SU-DHL-6 (cell line): ENCODE data around the gene DPH1.

Experiments used
- H2AFZ ChIP-seq: fragments of 200-600 bp; sonication (generic); 2 replicates; pipeline ENCODE4 v1.6.1; 2014; ENCODE audit warnings: low read depth, mild to moderate bottlenecking, moderate library complexity, mixed read lengths, antibody characterized with exemption, low read length; ENCODE audit not compliant: severe bottlenecking
- H3F3A ChIP-seq: fragments of 200-600 bp; shearing (Covaris generic); 2 replicates; pipeline ENCODE4 v1.6.0; 2016; ENCODE audit warnings: antibody characterized with exemption, mild to moderate bottlenecking; ENCODE audit not compliant: insufficient read depth
- H3K27ac ChIP-seq: fragments of 200-600 bp; sonication (generic); 2 replicates; pipeline ENCODE4 v1.5.1; 2016; ENCODE audit warnings: low read depth, mild to moderate bottlenecking, low read length, moderate library complexity, mixed read lengths
- H3K27me3 ChIP-seq: fragments of 200-600 bp; sonication (generic), shearing (Covaris generic); 2 replicates; pipeline ENCODE4 v1.6.0; 2014; ENCODE audit warnings: mild to moderate bottlenecking, low read length
- H3K36me3 ChIP-seq: fragments of 200-600 bp; sonication (generic); 2 replicates; pipeline ENCODE4 v1.6.1; 2014; ENCODE audit warnings: mild to moderate bottlenecking, low read length, mixed read lengths
- H3K4me2 ChIP-seq: fragments of 300-600, 200-600 bp; shearing (Covaris generic), sonication (generic); 2 replicates; pipeline ENCODE4 v1.6.0; 2014; ENCODE audit warnings: low read length, low read depth, mild to moderate bottlenecking; ENCODE audit not compliant: poor library complexity, severe bottlenecking
- H3K4me3 ChIP-seq: fragments of 200-600 bp; sonication (generic); 2 replicates; pipeline ENCODE4 v1.5.1; 2014; ENCODE audit warnings: antibody characterized with exemption, low read length, mild to moderate bottlenecking, mixed read lengths; ENCODE audit not compliant: insufficient read depth, poor library complexity, severe bottlenecking
- H3K79me2 ChIP-seq: fragments of 200-600 bp; sonication (generic); 2 replicates; pipeline ENCODE4 v1.6.1; 2014; ENCODE audit warnings: mild to moderate bottlenecking, low read length, moderate library complexity; ENCODE audit not compliant: insufficient read depth
- H3K9ac ChIP-seq: fragments of 200-600 bp; sonication (generic); 2 replicates; pipeline ENCODE4 v1.7.0; 2014; ENCODE audit warnings: mild to moderate bottlenecking, low read length
- H3K9me2 ChIP-seq: fragments of 200-600 bp; sonication (generic); replicated peaks from 2 replicates; pipeline ENCODE4 v1.6.1; 2014; ENCODE audit warnings: low read length; ENCODE audit not compliant: insufficient read depth
- H3K9me3 ChIP-seq: fragments of 200-600 bp; sonication (generic); 2 replicates; pipeline ENCODE4 v1.6.1; 2014; ENCODE audit warnings: low read length, mixed read lengths; ENCODE audit not compliant: insufficient read depth
- H4K20me1 ChIP-seq: fragments of 200-600 bp; sonication (generic); 2 replicates; pipeline ENCODE4 v1.6.1; 2014; ENCODE audit warnings: low read depth, mild to moderate bottlenecking, antibody characterized with exemption, low read length, moderate library complexity, mixed read lengths
- CTCF ChIP-seq: fragments of 200-600 bp; sonication (generic); IDR thresholded peaks from one replicate; pipeline ENCODE4 v1.5.1; 2017; ENCODE audit warnings: antibody characterized with exemption, mild to moderate bottlenecking, low read length, moderate library complexity; ENCODE audit not compliant: insufficient read depth, poor library complexity, severe bottlenecking
- EZH2phosphoT487 ChIP-seq: fragments of 200-600 bp; sonication (generic), shearing (Covaris generic); conservative IDR thresholded peaks from 2 replicates; pipeline ENCODE4 v1.6.1; 2018; ENCODE audit warnings: mild to moderate bottlenecking, antibody characterized with exemption, low read length, moderate library complexity, mixed read lengths

DPH1 gene

GRCh38 chr17:2040219-2040827 is 10.4 kb downstream of the DPH1 start:
- Histone ChIP-seq H2AFZ (no peak overlapping the region), H3F3A (no peaks in the 10 kb centered on the region; the same call in 1 of the 2 replicates), H3K4me2 (no peak overlapping the region), H3K36me3 (no peaks in the 10 kb centered on the region), H3K9ac (no peak overlapping the region), H3K9me2 (no peaks in the 10 kb centered on the region), H3K27me3 (no peaks in the 10 kb centered on the region), H4K20me1 (no peaks in the 10 kb centered on the region), H3K4me3 (no peak overlapping the region), H3K9me3 (no peaks in the 10 kb centered on the region), H3K79me2 (peaks cover 6% of the 10 kb centered on the region; the same call in 1 of the 2 replicates), H3K27ac (no peak overlapping the region)
- TF ChIP-seq EZH2phosphoT487 (no peak), CTCF (no peak)

- Histone ChIP-seq H3K4me3 (peak overlapping the region; percentile 50), H3K9ac (peak overlapping the region; percentile 75; the same call in 1 of the 2 replicates), H3K9me3 (no peaks in the 10 kb centered on the region), H4K20me1 (no peaks in the 10 kb centered on the region), H3K27me3 (no peaks in the 10 kb centered on the region), H3K9me2 (no peaks in the 10 kb centered on the region), H3K4me2 (peak overlapping the region; percentile 67), H3F3A (no peaks in the 10 kb centered on the region; the same call in 1 of the 2 replicates), H3K36me3 (no peaks in the 10 kb centered on the region), H3K27ac (no peak overlapping the region), H2AFZ (peak overlapping the region; percentile 52), H3K79me2 (peaks cover 6% of the 10 kb centered on the region; the same call in 1 of the 2 replicates)
- TF ChIP-seq EZH2phosphoT487 (no peak), CTCF (no peak)
Measured at GRCh38 chr17:2040942-2041560, 11.1 kb downstream of the DPH1 start.

DNA sequence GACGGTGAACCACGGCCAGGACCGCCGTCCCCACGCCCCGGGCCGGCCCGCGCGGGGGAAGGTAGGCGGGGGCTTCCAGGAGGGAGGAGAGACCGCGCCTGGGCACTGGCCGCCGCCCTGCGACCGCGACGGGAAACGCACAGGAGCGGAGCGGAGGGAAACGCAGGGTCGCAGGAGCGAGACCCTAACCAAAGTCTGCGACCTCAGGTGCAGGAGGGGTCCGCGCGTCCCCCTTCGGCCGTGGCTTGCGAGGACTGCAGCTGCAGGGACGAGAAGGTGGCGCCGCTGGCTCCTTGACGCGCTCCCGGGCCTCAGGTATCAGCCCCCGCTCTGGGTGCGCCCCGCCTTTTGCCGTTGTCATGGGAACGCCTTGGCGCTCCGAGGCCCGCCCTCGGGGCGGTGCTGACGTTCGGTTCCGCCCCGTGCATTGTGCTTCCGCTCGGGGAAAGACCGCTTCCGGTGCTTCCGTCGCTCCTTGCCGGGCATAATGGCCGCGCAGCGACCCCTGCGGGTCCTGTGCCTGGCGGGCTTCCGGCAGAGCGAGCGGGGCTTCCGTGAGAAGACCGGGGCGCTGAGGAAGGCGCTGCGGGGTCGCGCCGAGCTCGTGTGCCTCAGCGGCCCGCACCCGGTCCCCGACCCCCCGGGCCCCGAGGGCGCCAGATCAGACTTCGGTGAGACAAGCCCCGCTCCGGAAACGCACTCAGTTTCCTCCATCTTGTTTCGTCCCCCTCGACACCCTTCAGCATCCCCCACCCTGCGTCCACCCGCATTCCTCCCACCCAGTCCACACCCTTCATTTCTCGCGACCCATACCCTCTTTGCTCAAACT is 11.8 kb downstream of the DPH1 start, which contains the start of gene OVCA2:
TSS of gene OVCA2 (plus strand) at position 462 of the 829 bp plus-strand sequence. CDS start at position 488, 26 bp downstream.
- no peaks in the 10 kb centered on the region; the same call in 1 of the 2 replicates for H3F3A ChIP-seq
- H3K36me3 ChIP-seq = no peaks in the 10 kb centered on the region
- H3K4me3 ChIP-seq = peak within 1 kb of the TSS; percentile 64
- H3K9me2 ChIP-seq = no peaks in the 10 kb centered on the region
- H2AFZ ChIP-seq = peak within 1 kb of the TSS; percentile 85
- H3K9ac ChIP-seq = peak within 1 kb of the TSS; percentile 75
- H3K27me3 ChIP-seq = no peaks in the 10 kb centered on the region
- H3K27ac ChIP-seq = peak within 1 kb of the TSS; percentile 39
- no peaks in the 10 kb centered on the region for H3K9me3 ChIP-seq
- H3K79me2 ChIP-seq = peaks cover 6% of the 10 kb centered on the region; the same call in 1 of the 2 replicates
- no peaks in the 10 kb centered on the region for H4K20me1 ChIP-seq
- TF ChIP-seq CTCF (peak; percentile 32), EZH2phosphoT487 (no peak)
- peak within 1 kb of the TSS; percentile 93 for H3K4me2 ChIP-seq
